Occipital lobe (tissue), 2 donors: ENCODE measurements around the gene AARSD1. TPM values are rescaled to one million over a fixed set of nuclear protein-coding genes. Genes with fewer than 3 reads are reported as not detected.
A peak's percentile ranks its signal among the peaks of the same experiment; 100 is the strongest.
"Not testable (repeated sequence)": the region's sequence is repeated elsewhere in the genome, so short reads cannot be mapped to it uniquely, and the experiment has no call there.

Experiments used
- DNase-seq: peaks from one replicate; lab custom pipeline; 2025; lab: John Stamatoyannopoulos, UW
- total RNA-seq: library from RNA; depleted of rRNA; stranded (reverse); fragments of >200 nt; gene quantifications from one replicate; pipeline ENCODE4 v1.2.3, GENCODE V29; 2014

The AARSD1 gene
- total RNA-seq, 1 donor from 2014 or later = 26.8 TPM

- DNase-seq = no peak
Observed at GRCh38 chr17:42980766-42981397, 16.6 kb upstream of the AARSD1 start.

GRCh38 chr17:42980274-42980765 lies 16.1 kb upstream of the AARSD1 start, which contains the start of gene RUNDC1:
TSS of gene RUNDC1 (plus strand) at chr17:42980565. CDS start at chr17:42980577, 12 bp downstream.
- peak; percentile 79 for DNase-seq

- DNase-seq = no peak
Observed at GRCh38 chr17:42979511-42980273, 15.4 kb upstream of the AARSD1 start, which contains the start of gene PTGES3L. TSS of gene PTGES3L (minus strand) at chr17:42980080. CDS start at chr17:42980053, 27 bp downstream.

- not testable (repeated sequence) for DNase-seq
Observed at GRCh38 chr17:42975701-42976100, 11.4 kb upstream of the AARSD1 start.

GRCh38 chr17:42975265-42975664 lies 11.0 kb upstream of the AARSD1 start:
- no peak for DNase-seq

- not testable (repeated sequence) for DNase-seq
Observed at GRCh38 chr17:42973323-42973722, 9.1 kb upstream of the AARSD1 start.

- no peak for DNase-seq
Observed at GRCh38 chr17:42971589-42971988, 7.3 kb upstream of the AARSD1 start.

- DNase-seq = no peak
Observed at GRCh38 chr17:42969001-42969581, 4.8 kb upstream of the AARSD1 start.

- no peak for DNase-seq
Observed at GRCh38 chr17:42967925-42968324, 3.7 kb upstream of the AARSD1 start.

- DNase-seq = no peak
Observed at GRCh38 chr17:42953669-42954068, 10.6 kb downstream of the AARSD1 start.

- DNase-seq = no peak
Observed at GRCh38 chr17:42950044-42950783, 14.0 kb downstream of the AARSD1 start.

GRCh38 chr17:42946812-42947211 lies 17.4 kb downstream of the AARSD1 start:
- no peak for DNase-seq

GRCh38 chr17:42944211-42944610 lies 20.0 kb downstream of the AARSD1 start:
- no peak for DNase-seq

- DNase-seq = no peak
Observed at GRCh38 chr17:42937712-42938596, 26.3 kb downstream of the AARSD1 start.

GRCh38 chr17:42929497-42929844 lies 34.8 kb downstream of the AARSD1 start:
- no peak for DNase-seq

- DNase-seq = no peak
Observed at GRCh38 chr17:42928714-42929496, 35.3 kb downstream of the AARSD1 start.

GRCh38 chr17:42924891-42925290 lies 39.4 kb downstream of the AARSD1 start:
- no peak for DNase-seq

GRCh38 chr17:42923472-42923871 lies 40.8 kb downstream of the AARSD1 start:
- not testable (repeated sequence) for DNase-seq

- no peak for DNase-seq
Observed at GRCh38 chr17:42922294-42922693, 42.0 kb downstream of the AARSD1 start.

- DNase-seq = no peak
Observed at GRCh38 chr17:42920922-42921321, 43.3 kb downstream of the AARSD1 start.
